Measurements from ENCODE around the gene TPRG1L. TPM values are rescaled to one million over a fixed set of nuclear protein-coding genes. Genes with fewer than 3 reads are reported as not detected.

The TPRG1L gene
- total and polyA plus RNA-seq, 2 of the 4 experiments (the other 2 are of a cell fraction) = 25.3 to 39.5 TPM

DNA sequence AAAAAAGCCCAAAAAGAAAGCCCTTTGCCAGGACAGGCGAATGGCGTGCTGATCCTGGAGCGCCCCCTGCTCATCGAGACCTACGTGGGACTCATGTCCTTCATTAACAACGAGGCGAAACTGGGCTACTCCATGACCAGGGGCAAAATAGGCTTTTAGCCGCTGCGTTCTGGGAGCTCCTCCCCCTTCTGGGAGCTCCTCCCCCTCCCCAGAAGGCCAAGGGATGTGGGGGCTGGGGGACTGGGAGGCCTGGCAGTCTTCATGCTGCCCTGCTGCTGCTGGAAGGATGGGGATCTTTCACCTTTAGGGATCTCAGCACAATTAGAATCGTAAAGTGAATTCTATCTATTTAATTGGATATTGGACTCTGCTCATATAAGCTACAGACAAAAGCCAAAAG is 3.6 kb downstream of the TPRG1L start:
- in situ Hi-C loops (cut with MboI; ENCODE audit: low sequenced_read_pairs) = no loop called here
- Histone ChIP-seq H3K27me3 (ENCODE audit: control insufficient read depth, insufficient read depth, low read length) (no peaks in the 10 kb centered on the region), H4K8ac (ENCODE audit: low read depth in 2 of 2, low read length in 2 of 2) (no peak overlapping the region), H3K18ac (ENCODE audit: low read depth, low read length) (no peak overlapping the region), H3K4ac (ENCODE audit: low read depth, low read length) (no peak overlapping the region), H4K5ac (ENCODE audit: low read depth, low read length) (no peak overlapping the region), H3K36me3 (ENCODE audit: control insufficient read depth, insufficient read depth, low read length) (peaks cover 49% of the 10 kb centered on the region), H3K14ac (replicated peaks; ENCODE audit: low read depth, low read length) (no peak overlapping the region), H3K79me1 (ENCODE audit: low read depth in 1 of 2, low read length in 2 of 2) (peaks cover 11 to 17% of the 10 kb centered on the region in 2 experiments; a peak in 3 of 4 replicates), H2BK20ac (ENCODE audit: low read depth, low read length) (no peak overlapping the region), H2AK5ac (ENCODE audit: low read depth, low read length) (no peak overlapping the region), H3K9me1 (ENCODE audit: insufficient read depth, low read length) (no peaks in the 10 kb centered on the region), H4K91ac (ENCODE audit: insufficient read depth, low read depth, low read length) (no peak overlapping the region), H3K9me3 (ENCODE audit: control insufficient read depth, insufficient read depth, low read length) (no peaks in the 10 kb centered on the region), H3K27ac (ENCODE audit: insufficient read depth, low read length) (no peak overlapping the region), H2BK120ac (ENCODE audit: low read depth, low read length) (no peak overlapping the region), H2BK15ac (ENCODE audit: low read depth, low read length) (no peak overlapping the region), H2AK9ac (replicated peaks; ENCODE audit: low read depth, low read length, poor library complexity) (no peak overlapping the region), H3K23ac (ENCODE audit: low read depth, low read length) (no peak overlapping the region), H3K4me3 (ENCODE audit: insufficient read depth, low read depth, low read length) (no peak overlapping the region), H3K9ac (ENCODE audit: low read depth, low read length) (no peak overlapping the region), H4K20me1 (ENCODE audit: insufficient read depth, low read length) (no peaks in the 10 kb centered on the region; the same call in none of the 2 replicates), H2BK5ac (ENCODE audit: low read depth, low read length, poor library complexity, severe bottlenecking) (no peak overlapping the region), H2AFZ (replicated peaks; ENCODE audit: low read length, poor library complexity) (no peak overlapping the region), H3K4me2 (ENCODE audit: low read depth, low read length) (no peak overlapping the region), H3K56ac (ENCODE audit: extremely low read depth, insufficient read depth, low read length) (no peak overlapping the region), H3K4me1 (ENCODE audit: control insufficient read depth, insufficient read depth, low read length) (peaks cover 4% of the 10 kb centered on the region)
- ChIA-PET POLR2A (ENCODE audit: unreplicated experiment) (no interaction called here), CTCF (no interaction called here)
- dilution Hi-C loops (cut with HindIII; ENCODE audit: low sequenced_read_pairs, unreplicated experiment) = no loop called here
- ATAC-seq (ENCODE audit: low read depth) = no peak
- TF ChIP-seq USF2 (IDR thresholded peaks at IDR 0.05; ENCODE audit: low read depth, low read length) (no peak), MXI1 (IDR thresholded peaks at IDR 0.05; ENCODE audit: borderline replicate concordance, low read depth, low read length) (no peak), RAD21 (IDR thresholded peaks at IDR 0.05; ENCODE audit: low read length) (no peak), POLR2A (IDR thresholded peaks at IDR 0.05; ENCODE audit: low read depth, low read length) (no peak), RFX5 (IDR thresholded peaks at IDR 0.05; ENCODE audit: low read depth, low read length) (no peak), FOS (IDR thresholded peaks at IDR 0.05; ENCODE audit: low read depth, low read length) (no peak), NFE2L2 (IDR thresholded peaks at IDR 0.05; ENCODE audit: low read depth, low read length) (no peak), CHD1 (IDR thresholded peaks at IDR 0.05; ENCODE audit: low read depth, low read length) (no peak)
- no peak for DNase-seq
- WGBS, 2 experiments (ENCODE audit: extremely low coverage in 2 of 2, insufficient read length in 1 of 2) = 100% methylated on average over 2 of the region's 10 CpGs; no CpG with 5 or more reads in 1 of the 2 experiments
- intact Hi-C loops (cut with micrococcal nuclease) = no loop called here
- no TSS peak for BruUV-seq (replicated peaks)

Measured in IMR-90 (cell line).